CD4-positive, alpha-beta T cell treated with Interleukin-6 at 100 ng/mL for 8 hours (primary cell): ENCODE data around the gene MRPL17.

ENCODE experiments used
- DNase-seq: peaks from one replicate; pipeline ENCODE4 v3.0.0-alpha.2; 2020; ENCODE audit warnings: mixed read lengths, low spot score

Gene MRPL17

DNA sequence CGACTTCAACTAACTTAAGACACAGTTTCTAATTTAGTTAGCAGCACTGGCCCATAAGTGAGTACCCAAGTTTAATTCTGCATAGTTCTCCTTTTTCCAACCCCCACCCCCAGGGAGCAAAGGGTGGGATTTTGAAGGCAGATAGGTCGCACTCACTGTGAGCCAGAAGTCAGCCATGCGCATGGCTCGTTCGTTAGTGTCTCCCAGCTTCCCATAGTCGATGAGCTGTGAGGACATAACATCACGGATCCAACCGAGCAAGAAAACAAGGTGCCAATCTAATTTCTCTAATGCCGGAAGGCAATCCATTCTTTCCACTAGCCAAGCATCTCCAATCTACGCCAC, 577 bp downstream of the MRPL17 start:
- DNase-seq, result no peak

DNA sequence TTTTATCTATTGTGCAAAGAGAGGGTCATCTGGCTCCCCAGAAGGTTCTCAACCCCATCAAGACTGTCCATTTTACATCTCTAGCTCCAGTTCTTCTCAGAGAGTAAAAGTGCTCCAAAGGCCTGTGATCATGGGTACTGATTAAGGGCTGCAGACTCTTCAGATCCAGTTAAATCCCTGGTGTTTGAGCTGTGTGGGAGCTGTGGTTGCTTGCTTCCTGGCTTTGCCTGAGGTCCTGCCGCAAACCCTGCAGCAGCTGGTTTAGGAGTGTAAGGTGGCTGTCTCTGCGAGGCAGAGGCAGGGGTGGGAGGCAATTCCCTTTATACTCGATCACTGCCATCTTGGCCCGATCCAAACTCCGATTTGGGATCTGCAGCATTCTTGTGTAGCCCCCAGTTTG, 1.2 kb downstream of the MRPL17 start:
- DNase-seq, result no peak

DNA sequence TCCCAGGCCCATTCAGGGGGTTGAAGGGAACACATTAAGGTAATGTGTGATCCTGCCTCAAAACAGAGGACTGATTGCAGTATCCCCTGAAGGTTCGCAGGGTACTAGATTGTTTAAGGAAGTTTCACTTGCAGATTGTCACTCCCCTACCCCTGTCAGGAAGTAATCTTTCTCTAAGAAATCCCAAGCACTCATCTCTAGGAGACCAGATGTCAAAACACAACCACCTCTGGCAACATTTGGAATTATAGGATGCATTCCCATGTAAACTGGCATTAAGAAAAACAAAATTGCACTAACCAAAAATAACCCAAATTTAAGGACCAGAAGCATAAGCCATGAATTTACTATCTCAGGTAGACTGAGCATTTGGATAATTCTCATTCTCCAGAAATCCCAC, 1.6 kb downstream of the MRPL17 start:
- no peak for DNase-seq

DNA sequence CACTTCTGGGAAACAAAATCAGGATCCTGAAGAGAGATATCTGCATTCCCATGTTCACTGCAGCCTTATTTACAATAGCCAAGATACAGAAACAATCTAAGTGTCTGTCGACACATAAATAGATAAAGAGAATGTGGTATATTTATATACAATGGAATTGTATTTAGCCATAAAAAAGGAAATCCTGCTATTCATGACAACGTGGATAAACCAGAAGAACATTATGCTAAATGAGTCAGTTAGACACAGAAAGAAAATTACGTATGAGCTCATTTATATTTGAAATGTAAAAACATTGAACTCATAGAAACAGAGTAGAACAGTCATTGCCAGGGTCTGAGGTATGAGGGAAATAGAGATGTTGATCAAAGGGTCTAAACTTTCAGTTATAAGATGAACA, 6.1 kb downstream of the MRPL17 start:
- no peak for DNase-seq

DNA sequence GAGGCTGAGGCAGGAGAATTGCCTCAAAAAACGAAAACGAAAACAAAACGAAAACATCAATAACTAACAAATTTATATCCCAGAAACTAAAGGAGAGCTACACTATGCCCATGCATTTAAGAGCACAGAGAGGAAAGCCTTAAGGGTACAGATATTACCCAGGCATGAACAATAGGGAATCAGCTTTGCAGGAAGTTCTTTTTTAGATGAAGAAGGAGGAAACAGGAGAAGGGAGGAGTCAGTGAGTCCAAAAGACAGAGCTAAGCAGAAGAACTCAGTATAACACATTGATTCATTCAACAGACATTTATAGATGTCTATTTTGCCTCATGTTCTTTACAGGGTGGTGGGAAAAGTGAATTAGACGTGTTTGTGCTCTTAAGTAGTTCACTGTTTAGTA, 8.3 kb downstream of the MRPL17 start:
- DNase-seq, result no peak

DNA sequence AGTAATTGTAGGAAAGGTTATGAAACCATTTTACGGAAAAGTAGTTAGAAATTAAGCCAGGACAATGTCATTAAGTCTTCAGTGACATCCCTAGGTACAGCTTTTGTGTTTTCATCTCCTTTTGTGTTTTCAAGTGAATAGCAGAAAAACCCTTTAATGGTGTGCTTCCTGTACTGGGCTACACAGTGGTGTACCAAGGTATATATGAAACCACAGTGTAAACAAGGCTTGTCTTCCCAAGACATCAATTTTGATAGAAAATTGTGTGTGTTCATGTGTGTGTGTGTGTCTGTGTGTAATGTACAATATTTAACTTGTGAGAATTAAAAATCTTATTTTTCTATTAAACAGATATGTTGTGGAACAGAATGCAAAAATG, 8.9 kb downstream of the MRPL17 start:
- no peak for DNase-seq

DNA sequence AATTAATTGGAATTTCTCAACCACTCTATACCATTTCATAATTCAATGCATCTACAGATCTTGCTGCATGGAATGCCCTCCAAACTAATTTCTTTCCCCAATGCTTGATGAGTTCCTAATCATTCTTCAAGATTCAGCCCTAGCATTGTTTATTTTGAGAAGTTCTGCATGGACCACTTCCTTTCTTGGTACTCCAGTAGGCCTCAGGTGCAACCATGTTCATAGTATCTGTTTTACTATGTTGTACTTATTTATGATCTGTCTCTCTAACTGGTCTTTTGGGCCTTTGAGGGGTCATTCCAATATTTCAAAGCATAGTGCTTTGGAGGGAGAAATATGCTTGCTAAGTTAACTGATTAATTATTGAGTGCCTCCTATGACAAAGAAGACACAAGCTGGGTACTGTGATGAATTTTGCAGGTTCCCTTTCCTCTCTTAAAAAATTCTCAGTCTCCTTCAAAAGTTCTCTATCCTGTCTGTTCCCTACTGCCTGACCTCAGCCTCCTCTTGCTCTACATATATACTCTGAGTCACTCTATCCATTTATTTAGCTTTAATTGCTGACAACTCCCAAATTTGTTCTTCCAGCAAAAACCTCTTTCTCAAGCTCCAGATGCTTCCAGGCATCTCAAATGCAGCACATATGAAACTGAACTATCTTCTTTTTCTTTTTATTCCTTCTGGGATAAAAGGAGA, 9.5 kb downstream of the MRPL17 start:
- DNase-seq, result no peak

DNA sequence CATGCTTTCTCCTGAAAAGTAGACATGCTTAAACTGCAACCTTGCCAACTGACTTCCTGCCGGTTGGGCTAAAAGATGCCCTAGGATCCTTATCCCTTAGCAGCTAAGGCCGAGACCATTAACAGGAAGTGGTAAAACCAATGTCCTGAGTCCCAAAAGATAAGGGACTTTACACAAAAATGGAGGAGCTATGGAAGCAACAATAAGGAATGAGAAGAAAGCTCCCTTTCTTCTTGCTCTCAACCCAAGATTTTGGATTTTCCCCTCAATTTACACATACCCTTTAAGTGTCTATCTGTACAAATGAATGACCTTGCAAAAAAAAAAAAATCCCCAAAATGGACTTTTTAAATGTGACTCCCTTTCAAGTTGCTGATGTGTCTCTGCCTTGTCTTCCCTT, 11.1 kb downstream of the MRPL17 start:
- DNase-seq, result no peak

DNA sequence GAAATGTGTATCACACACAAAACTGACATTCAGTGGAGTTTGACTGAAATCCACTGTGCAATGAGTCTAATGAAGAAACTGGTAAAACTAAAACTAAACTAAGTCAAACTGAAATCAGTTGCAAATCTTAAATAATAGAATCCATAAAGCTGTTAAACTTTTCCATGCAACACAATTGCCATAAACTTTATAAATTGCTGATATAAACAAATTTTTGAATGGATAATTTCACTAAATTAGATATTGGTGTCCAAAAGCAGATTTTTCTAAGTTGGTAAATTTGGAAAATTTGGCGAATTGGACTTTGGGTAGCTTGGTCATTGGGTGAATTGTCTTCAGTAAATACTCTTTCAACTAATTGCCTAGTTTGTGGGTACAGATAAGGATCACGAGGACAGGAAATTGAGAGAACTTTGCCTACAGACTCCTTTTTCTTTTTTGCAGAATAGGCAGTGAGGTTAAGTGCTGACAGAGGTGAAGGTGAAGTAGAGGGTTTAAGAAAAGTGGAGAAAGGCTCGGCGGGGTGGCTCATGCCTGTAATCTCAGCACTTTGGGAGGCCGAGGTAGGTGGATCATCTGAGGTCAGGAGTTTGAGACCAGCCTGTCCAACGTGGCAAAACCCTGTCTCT, 12.8 kb downstream of the MRPL17 start:
- DNase-seq, result peak; percentile 25

DNA sequence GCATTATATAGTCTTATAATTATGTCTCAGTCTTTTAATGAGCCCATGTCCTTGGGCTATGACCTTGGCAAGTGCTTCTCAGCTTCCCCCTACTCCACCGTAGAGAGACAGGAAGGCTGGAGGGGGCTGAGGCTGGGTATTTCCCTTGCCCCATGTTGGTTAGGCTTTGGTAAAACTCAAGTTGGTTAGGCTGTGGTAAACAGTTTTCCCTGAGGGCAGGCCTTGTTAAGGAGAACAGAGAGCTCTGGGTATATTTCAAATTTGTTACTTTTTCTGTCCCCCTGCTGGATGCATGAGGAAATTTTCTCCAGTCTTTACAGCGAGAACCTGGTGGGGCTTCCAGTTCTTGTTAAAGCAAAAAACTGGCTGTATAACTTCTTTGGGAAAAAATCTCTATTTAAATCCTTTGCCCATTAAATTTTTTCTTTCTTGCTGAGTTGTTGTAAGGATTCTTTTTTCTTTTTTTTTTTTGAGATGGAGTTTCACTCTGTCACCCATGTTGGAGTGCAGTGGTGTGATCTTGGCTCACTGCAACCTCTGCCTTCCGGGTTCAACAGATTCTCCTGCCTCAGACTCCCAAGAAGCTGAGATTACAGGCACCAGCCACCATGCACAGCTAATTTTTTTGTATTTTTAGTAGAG, 15.3 kb downstream of the MRPL17 start:
- DNase-seq, result peak; percentile 58

DNA sequence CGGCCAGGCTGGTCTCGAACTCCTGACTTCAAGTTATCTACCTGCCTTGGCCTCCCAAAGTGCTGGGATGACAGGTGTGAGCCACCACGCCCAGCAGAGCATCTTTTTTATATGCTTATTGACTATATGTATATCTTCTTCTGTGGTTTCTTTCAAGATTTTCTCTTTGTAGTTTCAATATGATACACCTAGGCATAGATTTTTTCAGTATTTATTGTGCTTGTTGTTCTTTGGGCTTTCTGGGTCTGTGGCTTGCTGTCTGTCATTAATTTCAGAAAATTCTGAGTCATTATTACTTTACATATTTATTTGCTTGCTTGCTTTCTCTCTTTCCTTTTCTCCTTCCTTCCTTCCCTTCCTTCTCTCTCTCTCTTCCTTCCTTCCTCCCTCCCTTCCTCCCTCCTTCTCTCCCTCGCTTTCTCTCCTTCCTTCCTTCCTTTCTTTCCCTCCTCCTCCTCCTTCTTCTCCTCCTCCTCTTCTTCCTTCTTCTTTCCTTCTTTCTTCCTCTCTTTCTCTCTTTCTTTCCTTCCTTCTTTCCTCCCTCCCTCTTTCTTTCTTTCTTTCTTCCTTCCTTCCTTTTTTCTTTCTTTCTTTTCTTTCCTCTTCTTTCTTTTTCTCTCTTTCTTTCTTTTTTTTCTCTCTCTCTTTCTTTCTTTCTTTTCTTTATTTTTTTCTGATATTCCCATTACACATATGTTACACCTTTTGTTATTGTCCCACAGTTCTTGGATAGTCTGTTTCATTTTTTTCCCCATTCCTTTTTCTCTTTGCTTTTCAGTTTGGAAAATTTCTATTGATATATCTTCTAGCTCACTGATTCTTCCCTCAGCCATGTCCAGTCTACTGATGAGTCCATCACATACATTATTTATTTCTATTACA, 16.6 kb downstream of the MRPL17 start:
- no peak for DNase-seq

DNA sequence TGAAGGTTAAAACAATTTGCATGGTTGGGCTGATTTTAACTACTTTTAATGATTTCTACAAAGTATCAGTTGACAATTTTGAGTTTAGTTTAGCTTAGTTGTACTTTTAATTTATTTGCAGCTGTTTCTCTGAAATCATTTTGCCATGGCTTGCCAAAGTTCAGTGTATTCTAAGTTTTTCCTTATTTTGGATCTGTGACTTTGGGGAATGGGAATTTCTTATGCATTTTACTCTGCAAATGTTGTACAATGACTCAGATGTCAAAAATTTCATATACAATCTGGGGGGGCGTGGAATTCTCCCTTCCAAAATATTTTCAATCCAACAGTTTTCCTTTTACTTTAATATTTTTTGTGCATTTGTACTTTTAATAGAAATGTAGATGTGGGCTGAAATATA, 18.6 kb downstream of the MRPL17 start:
- no peak for DNase-seq

DNA sequence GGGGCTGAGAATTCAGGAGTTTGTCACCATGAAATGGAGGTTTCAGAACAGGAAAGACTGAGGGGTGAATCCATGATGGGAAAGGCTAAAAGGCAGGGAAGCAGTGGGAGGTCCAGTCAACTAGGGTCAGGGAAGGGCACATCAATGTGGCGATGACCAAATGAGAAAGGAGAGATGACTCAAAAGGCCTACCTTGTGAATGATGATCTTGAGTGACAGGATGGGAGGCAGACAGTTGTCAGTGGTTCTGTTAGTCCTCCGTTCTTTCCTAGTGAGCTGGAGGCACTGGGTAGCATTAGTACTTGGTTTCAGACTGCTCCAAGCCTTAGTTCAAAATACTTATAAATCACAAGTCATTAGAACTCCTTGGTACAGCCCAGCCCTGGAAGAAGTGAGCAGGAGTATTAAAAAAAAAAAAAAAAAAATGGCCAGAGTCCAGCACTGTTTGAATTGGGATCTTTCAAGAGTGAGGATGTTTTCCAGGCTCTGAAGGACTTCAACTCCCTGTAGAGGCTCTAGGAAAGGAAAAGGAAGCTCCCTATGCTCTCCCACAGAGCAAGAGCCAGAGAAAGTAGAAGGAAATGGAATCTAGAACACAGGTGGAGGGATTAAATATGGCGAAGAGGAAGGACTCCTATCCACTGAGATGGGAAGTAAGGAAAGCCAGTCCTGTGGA, 19.2 kb downstream of the MRPL17 start:
- no peak for DNase-seq

DNA sequence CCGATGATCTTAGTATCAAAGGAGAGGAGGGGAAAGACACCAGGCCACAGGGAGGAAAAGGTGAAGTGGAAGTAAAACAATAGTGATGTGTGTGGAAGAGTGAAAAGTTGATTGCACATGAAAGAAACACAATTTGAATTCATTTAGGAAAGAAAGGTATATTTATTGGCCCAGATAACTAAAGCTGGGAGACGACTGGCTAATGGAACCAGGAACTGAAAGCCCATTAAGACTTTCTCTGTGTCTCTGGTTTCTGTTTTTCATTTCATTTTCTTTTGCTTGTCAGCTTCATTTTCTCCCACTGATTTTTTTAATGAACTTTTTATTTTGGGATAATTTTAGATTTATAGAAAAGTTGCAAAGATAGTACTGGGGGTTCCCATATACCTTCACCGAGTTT, 22.4 kb downstream of the MRPL17 start:
- no peak for DNase-seq

DNA sequence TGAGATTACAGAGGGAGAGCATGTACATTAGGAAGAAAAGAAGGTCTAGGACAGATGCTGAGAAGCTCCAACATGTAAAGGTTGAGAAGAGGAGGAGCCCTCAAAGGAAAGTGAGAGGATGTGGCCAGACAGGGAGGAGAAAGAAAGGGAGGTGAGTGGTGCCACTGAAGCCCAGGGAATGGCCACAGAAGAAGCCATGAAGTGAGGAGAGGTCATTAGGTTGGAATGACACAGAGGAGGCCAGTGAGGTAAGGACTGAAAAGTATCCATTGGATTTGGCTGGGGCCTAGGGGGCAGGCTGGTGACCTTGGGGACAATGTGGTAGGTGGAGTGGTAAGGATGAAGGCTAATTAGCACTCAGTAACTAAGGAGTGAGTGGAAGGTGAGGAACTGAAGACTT, 24.5 kb downstream of the MRPL17 start:
- no peak for DNase-seq

DNA sequence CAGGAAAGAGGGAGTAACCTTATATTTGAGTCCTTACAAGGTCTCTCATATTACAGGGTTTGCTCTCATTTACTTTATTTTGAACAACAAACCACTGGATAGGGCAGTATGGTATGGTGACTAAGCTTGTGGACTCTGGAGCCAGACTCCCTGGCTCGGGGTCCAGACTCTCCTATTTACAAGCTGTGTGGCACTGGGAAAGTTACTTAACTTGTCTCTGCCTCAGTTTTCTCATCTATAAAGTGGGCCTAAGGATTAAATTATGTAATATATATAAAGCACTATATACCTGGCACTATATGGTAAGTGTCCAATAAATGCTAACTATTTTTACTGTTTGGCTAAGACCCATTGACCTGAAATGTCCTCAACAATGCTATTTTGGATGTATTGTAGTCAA, 25.8 kb downstream of the MRPL17 start:
- DNase-seq, result no peak

DNA sequence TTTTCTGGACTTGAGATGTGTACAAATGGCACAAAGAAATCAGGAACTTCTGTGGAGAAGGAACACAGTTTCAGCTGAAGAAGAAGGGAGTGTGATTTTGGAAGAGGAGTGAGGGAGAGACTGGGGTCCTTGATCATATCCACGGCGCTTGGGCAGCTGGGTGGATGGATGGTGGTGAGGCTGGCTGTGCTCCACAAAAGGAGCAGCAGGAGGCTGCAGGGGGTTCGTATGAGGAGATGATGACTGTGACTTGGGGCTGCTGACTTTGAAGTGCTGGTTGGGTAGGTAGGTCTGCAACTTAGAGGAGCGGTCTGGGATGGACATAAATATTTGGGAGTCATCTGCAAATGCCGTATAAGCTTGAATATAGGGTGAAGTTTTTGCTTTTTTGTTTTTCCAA, 26.2 kb downstream of the MRPL17 start:
- no peak for DNase-seq

DNA sequence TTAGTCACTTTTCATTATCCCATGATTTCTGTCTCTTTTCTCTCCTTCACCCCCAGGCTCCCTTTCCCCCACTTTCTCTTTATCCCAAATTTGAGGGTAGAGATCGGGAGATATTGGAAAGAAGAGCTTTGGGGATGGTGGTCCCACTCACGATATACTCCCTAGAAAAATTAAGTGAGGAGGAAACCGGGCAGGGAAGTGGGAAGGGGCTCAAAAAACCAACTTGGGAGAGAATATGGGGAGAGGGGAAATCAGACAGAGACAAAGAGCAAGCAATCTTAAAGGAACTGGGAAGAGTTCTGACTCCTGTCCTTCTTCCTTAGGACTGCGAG, 26.6 kb downstream of the MRPL17 start:
- DNase-seq, result no peak

DNA sequence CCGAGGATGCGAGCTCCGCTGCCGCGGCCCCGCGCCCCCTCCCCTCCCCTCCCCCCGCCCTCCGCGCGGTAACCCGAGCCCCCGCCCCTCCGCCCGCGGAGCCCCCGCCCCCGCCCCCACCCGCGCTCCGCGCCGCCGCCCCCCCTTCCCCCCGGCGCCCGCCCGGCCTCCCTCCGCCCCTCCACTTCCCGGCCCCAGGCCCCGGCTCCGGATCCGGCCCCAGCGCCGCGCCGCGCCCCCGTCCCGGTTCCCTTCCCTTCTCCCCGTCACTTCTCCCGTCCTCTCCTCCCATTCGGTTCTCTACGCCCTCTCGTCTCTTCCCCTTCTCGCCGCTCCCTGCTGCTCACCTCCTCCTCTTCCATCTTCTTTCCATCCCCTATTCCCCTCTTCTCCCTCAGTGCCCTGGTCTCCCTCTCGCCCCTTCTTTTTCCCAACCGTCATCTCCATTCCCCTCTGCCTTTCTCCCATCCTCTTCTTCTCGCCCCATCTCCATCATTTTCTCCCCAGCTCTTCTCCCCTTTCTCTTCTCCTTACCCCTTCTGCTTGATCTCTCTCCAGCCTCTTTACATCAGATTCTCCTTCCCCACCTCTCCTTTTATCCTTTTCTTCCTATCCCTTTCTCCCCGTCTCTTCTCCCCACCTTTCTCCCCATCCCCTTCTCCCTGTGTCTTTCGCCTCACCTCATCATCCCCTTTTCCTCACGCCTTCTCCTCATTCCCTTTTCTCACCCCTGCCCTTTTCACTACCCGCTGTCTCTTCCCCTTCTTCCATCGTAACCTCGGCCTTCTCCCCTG, 27.2 kb downstream of the MRPL17 start, which contains the start of gene DCHS1:
DCHS1 (minus strand) TSS at position 20 of the 794 bp plus-strand sequence. CDS start 14,196 bp downstream, outside the sequence.
- DNase-seq, result peak; percentile 11

DNA sequence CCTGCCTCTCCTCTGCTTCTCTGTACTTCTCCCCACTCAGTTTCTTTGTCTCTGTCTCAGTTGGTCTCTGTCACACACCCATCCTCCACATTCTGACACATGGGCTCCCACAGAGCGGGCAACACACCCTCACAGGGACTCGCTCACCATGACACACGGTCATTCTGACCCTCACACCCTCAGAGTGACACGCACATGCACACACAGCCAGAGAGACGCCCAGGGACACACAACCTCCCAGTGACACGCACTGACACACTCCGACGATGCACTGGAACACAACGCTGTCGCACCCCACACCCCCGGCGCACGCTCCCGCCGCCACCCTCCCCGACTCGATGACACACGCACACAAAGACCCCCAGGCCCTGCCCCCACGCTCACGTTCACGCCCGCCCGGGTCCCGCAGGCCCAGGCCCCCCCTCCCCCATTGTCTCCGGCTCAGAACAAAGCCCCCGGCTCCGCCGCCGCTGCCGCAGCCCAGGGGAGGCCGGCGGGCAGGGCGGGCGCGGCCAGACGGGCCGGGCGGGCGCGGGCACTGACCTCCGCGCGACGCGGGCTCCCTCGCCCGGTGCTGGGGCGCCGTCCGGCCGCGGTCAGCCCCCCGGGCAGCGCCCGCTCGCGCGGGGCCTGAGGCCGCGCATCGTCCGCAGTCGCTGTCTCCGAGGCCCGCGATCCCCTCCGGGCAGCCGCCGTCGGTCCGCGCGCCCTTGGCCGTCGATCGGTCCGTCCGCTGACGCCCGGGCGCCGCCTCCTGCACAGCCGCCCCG, 27.9 kb downstream of the MRPL17 start:
- peak; percentile 12 for DNase-seq
